ENCODE measurements around the gene HES4. TPM values are rescaled to one million over a fixed set of nuclear protein-coding genes. Genes with fewer than 3 reads are reported as not detected.

HES4 gene
- total and polyA plus RNA-seq, 2 of the 13 experiments (the other 11 are each of a cell fraction or from before 2014, with no cell fraction given), result 8.8 to 10.6 TPM

DNA sequence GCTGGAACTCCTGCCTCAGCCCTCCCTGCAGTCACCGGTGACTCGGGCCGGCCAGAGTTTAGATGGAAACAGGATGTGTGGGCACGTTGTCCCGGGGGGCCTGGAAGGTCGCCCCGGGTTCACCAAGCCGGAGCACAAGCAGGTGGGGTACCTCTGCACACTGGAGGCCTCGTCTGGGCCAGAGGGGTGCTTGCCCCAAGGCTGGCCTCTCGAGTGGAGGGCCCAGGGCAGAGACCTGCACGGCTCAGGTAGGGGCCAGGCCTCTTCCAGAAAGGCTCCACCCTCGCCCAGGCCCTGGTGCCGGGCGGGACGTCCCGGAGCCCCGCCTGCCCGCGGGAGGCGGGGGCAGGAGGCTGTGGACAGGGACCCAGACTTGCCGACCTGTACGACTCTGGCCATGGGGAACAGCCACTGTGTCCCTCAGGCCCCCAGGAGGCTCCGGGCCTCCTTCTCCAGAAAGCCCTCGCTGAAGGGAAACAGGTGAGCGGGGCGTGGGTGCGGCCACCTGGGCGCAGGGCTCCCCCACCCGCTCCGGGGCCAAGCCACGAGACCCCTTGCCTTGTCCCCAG is 33.7 kb downstream of the HES4 start, which contains the start of gene PLEKHN1 (continued):
- TF ChIP-seq, protein P1, sequence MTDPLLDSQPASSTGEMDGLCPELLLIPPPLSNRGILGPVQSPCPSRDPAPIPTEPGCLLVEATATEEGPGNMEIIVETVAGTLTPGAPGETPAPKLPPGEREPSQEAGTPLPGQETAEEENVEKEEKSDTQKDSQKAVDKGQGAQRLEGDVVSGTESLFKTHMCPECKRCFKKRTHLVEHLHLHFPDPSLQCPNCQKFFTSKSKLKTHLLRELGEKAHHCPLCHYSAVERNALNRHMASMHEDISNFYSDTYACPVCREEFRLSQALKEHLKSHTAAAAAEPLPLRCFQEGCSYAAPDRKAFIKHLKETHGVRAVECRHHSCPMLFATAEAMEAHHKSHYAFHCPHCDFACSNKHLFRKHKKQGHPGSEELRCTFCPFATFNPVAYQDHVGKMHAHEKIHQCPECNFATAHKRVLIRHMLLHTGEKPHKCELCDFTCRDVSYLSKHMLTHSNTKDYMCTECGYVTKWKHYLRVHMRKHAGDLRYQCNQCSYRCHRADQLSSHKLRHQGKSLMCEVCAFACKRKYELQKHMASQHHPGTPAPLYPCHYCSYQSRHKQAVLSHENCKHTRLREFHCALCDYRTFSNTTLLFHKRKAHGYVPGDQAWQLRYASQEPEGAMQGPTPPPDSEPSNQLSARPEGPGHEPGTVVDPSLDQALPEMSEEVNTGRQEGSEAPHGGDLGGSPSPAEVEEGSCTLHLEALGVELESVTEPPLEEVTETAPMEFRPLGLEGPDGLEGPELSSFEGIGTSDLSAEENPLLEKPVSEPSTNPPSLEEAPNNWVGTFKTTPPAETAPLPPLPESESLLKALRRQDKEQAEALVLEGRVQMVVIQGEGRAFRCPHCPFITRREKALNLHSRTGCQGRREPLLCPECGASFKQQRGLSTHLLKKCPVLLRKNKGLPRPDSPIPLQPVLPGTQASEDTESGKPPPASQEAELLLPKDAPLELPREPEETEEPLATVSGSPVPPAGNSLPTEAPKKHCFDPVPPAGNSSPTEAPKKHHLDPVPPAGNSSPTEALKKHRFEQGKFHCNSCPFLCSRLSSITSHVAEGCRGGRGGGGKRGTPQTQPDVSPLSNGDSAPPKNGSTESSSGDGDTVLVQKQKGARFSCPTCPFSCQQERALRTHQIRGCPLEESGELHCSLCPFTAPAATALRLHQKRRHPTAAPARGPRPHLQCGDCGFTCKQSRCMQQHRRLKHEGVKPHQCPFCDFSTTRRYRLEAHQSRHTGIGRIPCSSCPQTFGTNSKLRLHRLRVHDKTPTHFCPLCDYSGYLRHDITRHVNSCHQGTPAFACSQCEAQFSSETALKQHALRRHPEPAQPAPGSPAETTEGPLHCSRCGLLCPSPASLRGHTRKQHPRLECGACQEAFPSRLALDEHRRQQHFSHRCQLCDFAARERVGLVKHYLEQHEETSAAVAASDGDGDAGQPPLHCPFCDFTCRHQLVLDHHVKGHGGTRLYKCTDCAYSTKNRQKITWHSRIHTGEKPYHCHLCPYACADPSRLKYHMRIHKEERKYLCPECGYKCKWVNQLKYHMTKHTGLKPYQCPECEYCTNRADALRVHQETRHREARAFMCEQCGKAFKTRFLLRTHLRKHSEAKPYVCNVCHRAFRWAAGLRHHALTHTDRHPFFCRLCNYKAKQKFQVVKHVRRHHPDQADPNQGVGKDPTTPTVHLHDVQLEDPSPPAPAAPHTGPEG (CRISPR knock-in tag; IDR thresholded peaks at IDR 0.05), result 0 out of 2 replicates have a peak, but pooled peaks have one; percentile 2
- TF ChIP-seq DNMT1 (CRISPR knock-in tag; IDR thresholded peaks at IDR 0.05) (no peak; the same call in 1 of the 2 replicates), TOE1 (CRISPR knock-in tag; IDR thresholded peaks at IDR 0.05) (no peak), NFIB (CRISPR knock-in tag; IDR thresholded peaks at IDR 0.05; ENCODE audit: borderline replicate concordance) (no peak), ZC3H13 (CRISPR knock-in tag; IDR thresholded peaks at IDR 0.05) (no peak), TOPORS (CRISPR knock-in tag; IDR thresholded peaks at IDR 0.05) (no peak), PTBP1 (IDR thresholded peaks at IDR 0.05; ENCODE audit: low read depth, low read length, poor library complexity, severe bottlenecking) (no peak), RFX3 (CRISPR knock-in tag; IDR thresholded peaks at IDR 0.05) (no peak), ZNF20 (CRISPR knock-in tag; IDR thresholded peaks at IDR 0.05) (no peak), U2AF1 (optimal IDR thresholded peaks at IDR 0.05; ENCODE audit: low read depth, low read length) (no peak), SAFB2 (CRISPR knock-in tag; IDR thresholded peaks at IDR 0.05; ENCODE audit: borderline replicate concordance, low read depth) (no peak; the same call in 1 of the 2 replicates), ZNF10 (CRISPR knock-in tag; IDR thresholded peaks at IDR 0.05; ENCODE audit: borderline replicate concordance, low read depth) (no peak), KDM2A (CRISPR knock-in tag; IDR thresholded peaks at IDR 0.05; ENCODE audit: borderline replicate concordance, low read depth) (peak; percentile 66; the same call in 1 of the 2 replicates), PHF5A (CRISPR knock-in tag; IDR thresholded peaks at IDR 0.05; ENCODE audit: low read depth, unreplicated experiment) (peak; percentile 2), HOXA3 (CRISPR knock-in tag; IDR thresholded peaks at IDR 0.05) (no peak)
- TF ChIP-seq, protein P2, sequence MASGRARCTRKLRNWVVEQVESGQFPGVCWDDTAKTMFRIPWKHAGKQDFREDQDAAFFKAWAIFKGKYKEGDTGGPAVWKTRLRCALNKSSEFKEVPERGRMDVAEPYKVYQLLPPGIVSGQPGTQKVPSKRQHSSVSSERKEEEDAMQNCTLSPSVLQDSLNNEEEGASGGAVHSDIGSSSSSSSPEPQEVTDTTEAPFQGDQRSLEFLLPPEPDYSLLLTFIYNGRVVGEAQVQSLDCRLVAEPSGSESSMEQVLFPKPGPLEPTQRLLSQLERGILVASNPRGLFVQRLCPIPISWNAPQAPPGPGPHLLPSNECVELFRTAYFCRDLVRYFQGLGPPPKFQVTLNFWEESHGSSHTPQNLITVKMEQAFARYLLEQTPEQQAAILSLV (CRISPR knock-in tag; IDR thresholded peaks at IDR 0.05; ENCODE audit: borderline replicate concordance), result no peak; the same call in 1 of the 2 replicates
- TF ChIP-seq, protein P3, sequence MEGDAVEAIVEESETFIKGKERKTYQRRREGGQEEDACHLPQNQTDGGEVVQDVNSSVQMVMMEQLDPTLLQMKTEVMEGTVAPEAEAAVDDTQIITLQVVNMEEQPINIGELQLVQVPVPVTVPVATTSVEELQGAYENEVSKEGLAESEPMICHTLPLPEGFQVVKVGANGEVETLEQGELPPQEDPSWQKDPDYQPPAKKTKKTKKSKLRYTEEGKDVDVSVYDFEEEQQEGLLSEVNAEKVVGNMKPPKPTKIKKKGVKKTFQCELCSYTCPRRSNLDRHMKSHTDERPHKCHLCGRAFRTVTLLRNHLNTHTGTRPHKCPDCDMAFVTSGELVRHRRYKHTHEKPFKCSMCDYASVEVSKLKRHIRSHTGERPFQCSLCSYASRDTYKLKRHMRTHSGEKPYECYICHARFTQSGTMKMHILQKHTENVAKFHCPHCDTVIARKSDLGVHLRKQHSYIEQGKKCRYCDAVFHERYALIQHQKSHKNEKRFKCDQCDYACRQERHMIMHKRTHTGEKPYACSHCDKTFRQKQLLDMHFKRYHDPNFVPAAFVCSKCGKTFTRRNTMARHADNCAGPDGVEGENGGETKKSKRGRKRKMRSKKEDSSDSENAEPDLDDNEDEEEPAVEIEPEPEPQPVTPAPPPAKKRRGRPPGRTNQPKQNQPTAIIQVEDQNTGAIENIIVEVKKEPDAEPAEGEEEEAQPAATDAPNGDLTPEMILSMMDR (CRISPR knock-in tag; IDR thresholded peaks at IDR 0.05), result no peak
- TF ChIP-seq, protein P4, sequence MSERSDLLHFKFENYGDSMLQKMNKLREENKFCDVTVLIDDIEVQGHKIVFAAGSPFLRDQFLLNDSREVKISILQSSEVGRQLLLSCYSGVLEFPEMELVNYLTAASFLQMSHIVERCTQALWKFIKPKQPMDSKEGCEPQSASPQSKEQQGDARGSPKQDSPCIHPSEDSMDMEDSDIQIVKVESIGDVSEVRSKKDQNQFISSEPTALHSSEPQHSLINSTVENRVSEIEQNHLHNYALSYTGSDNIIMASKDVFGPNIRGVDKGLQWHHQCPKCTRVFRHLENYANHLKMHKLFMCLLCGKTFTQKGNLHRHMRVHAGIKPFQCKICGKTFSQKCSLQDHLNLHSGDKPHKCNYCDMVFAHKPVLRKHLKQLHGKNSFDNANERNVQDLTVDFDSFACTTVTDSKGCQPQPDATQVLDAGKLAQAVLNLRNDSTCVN (CRISPR knock-in tag; IDR thresholded peaks at IDR 0.05; ENCODE audit: borderline replicate concordance), result no peak
- TF ChIP-seq, protein P5, sequence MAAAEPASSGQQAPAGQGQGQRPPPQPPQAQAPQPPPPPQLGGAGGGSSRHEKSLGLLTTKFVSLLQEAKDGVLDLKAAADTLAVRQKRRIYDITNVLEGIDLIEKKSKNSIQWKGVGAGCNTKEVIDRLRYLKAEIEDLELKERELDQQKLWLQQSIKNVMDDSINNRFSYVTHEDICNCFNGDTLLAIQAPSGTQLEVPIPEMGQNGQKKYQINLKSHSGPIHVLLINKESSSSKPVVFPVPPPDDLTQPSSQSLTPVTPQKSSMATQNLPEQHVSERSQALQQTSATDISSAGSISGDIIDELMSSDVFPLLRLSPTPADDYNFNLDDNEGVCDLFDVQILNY (CRISPR knock-in tag; conservative IDR thresholded peaks at IDR 0.05), result no peak

All from HepG2 (cell line).